Neural progenitor cell (in vitro differentiated cells): Measurements from ENCODE around the gene LOXL1.
"Not testable (repeated sequence)": the region's sequence is repeated elsewhere in the genome, so short reads cannot be mapped to it uniquely, and the experiment has no call there.

Experiments used
- EZH2 ChIP-seq: fragments of 200-600 bp; sonication (generic); IDR thresholded peaks from 2 replicates; pipeline ENCODE4 v1.6.1; 2017; ENCODE audit warnings: antibody characterized with exemption, mild to moderate bottlenecking, moderate library complexity
- TF ChIP-seq, protein P1 (sequence below): fragments of 200-600 bp; sonication (generic); IDR thresholded peaks from 2 replicates; pipeline ENCODE4 v1.5.1; 2017; ENCODE audit warnings: antibody characterized with exemption, mild to moderate bottlenecking

DNA sequence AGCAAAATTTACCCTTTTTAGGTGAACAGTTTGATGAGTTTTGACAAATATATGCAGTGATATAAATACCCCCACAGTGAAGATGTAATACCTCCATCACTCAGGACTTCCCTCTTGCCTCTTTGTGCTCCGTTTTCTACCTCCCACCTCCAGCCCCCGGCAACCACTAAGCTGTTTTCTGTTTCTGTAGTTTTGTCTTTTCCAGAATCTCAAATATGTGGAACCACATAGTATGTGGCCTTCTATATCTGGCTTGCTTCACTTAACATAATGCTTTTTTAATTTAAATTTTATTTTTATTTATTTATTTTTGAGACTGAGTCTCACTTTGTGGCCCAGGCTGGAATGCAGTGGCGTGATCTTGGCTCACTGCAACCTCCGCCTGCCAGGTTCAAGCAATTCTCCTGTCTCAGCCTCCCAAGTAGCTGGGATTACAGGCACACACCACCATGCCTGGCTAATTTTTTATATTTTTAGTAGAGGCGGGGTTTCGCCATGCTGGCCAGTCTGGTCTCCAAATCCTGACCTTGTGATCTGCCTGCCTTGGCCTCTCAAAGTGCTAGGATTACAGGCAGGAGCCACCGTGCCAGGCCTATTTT, 34.3 kb downstream of the LOXL1 start:
- not testable (repeated sequence) for TF ChIP-seq EZH2
- TF ChIP-seq, protein P1, sequence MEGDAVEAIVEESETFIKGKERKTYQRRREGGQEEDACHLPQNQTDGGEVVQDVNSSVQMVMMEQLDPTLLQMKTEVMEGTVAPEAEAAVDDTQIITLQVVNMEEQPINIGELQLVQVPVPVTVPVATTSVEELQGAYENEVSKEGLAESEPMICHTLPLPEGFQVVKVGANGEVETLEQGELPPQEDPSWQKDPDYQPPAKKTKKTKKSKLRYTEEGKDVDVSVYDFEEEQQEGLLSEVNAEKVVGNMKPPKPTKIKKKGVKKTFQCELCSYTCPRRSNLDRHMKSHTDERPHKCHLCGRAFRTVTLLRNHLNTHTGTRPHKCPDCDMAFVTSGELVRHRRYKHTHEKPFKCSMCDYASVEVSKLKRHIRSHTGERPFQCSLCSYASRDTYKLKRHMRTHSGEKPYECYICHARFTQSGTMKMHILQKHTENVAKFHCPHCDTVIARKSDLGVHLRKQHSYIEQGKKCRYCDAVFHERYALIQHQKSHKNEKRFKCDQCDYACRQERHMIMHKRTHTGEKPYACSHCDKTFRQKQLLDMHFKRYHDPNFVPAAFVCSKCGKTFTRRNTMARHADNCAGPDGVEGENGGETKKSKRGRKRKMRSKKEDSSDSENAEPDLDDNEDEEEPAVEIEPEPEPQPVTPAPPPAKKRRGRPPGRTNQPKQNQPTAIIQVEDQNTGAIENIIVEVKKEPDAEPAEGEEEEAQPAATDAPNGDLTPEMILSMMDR, result not testable (repeated sequence)
